ENCODE results near the gene SH3TC1.

The SH3TC1 gene

DNA sequence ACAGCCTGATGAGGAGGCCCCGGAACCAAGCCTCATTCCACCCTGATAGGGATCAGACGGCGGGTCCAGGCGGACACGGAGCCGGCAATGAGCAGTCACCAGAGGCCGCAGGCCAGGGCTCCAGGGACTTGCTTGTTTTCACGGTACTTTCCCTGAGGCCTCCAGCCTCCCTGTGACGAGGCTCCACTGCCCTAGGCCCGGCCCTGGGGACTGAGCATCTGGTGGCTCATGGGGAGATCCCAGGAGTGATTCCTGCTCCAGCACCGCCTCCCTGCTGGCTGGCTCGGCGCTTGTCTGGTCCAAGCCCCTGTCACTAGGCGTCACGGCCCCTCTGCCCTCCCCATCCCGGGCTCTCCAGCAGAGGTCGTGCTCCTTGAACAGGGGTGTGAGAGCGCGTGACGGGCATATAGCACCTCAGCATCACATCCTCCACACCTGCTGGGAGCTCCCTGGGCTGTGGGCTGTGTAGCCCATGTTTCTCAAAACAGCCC, 84.6 kb downstream of the SH3TC1 start:
- TF ChIP-seq CTCF (IDR thresholded peaks at IDR 0.05; ENCODE audit: control insufficient read depth, extremely low read depth, insufficient read depth): no peak
- no peak for DNase-seq (ENCODE audit: low read depth)
- H3K4me3 ChIP-seq (ENCODE audit: low read depth, low read length): no peak overlapping the region

DNA sequence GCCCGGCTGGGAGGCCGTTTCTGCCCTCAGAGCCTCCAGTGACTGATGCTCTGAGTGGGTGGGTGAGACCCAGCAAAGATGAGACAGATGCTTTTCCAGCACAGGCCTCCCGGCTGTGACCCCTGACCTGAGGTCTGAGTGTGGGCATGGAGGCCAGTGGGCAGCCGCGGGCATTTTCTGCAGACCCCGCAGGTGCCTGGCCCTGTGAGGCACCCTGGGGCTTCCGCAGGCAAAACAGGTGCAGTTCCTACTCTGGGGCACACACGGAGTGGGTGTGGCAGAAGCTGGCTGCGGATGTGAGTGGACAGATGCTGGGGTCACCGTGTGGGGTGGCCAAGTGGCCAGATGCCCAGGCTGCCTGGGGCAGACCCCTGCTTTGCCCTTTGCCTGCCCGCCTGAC, 85.3 kb downstream of the SH3TC1 start:
- no peak overlapping the region for H3K4me3 ChIP-seq (ENCODE audit: low read depth, low read length)
- DNase-seq (ENCODE audit: low read depth): no peak
- TF ChIP-seq CTCF (IDR thresholded peaks at IDR 0.05; ENCODE audit: control insufficient read depth, extremely low read depth, insufficient read depth): no peak

- TF ChIP-seq CTCF (IDR thresholded peaks at IDR 0.05; ENCODE audit: control insufficient read depth, extremely low read depth, insufficient read depth): no peak
- no peak for DNase-seq (ENCODE audit: low read depth)
- no peak overlapping the region for H3K4me3 ChIP-seq (ENCODE audit: low read depth, low read length)
Measured at GRCh38 chr4:8285143-8285975, 86.3 kb downstream of the SH3TC1 start.

DNA sequence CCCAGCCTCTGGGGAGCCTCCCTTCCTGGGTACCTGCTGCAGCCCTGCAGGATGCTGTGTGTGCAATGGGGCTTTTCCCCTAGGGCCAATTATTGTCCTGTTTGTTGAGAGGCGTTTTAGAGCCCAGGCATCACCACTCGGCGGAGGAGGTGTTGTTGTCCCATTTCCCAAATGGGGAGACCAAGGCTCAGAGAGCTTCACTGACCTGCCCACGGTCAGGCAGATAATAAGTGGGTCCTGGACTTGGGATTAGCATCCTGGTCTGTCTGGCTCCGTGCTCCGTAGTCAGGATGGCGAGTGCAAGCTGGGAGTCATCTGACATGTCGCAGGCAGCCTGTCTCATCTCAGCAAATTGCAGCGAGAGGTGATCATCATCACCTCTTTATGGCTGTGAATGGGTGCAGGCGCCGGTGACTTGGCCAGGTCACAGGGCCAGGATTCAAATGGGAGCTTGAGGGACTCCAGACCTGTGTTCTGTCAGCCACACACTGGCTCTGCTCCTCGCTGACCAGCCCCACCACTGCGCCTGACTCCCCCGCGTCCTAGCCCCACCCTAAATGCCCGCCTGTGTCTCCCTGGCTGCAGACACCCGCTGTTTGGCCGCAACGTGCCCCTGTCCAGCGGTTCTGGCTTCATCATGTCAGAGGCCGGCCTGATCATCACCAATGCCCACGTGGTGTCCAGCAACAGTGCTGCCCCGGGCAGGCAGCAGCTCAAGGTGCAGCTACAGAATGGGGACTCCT, 87.1 kb downstream of the SH3TC1 start:
- H3K4me3 ChIP-seq (ENCODE audit: low read depth, low read length): no peak overlapping the region
- TF ChIP-seq CTCF (IDR thresholded peaks at IDR 0.05; ENCODE audit: control insufficient read depth, extremely low read depth, insufficient read depth): no peak

GRCh38 chr4:8286719-8287342, 87.7 kb downstream of the SH3TC1 start:
- no peak for DNase-seq (ENCODE audit: low read depth)
- H3K4me3 ChIP-seq (ENCODE audit: low read depth, low read length): no peak overlapping the region
- TF ChIP-seq CTCF (IDR thresholded peaks at IDR 0.05; ENCODE audit: control insufficient read depth, extremely low read depth, insufficient read depth): no peak

More for the DNA sequence above, 87.1 kb downstream of the SH3TC1 start:
- no peak for DNase-seq (ENCODE audit: low read depth)

DNA sequence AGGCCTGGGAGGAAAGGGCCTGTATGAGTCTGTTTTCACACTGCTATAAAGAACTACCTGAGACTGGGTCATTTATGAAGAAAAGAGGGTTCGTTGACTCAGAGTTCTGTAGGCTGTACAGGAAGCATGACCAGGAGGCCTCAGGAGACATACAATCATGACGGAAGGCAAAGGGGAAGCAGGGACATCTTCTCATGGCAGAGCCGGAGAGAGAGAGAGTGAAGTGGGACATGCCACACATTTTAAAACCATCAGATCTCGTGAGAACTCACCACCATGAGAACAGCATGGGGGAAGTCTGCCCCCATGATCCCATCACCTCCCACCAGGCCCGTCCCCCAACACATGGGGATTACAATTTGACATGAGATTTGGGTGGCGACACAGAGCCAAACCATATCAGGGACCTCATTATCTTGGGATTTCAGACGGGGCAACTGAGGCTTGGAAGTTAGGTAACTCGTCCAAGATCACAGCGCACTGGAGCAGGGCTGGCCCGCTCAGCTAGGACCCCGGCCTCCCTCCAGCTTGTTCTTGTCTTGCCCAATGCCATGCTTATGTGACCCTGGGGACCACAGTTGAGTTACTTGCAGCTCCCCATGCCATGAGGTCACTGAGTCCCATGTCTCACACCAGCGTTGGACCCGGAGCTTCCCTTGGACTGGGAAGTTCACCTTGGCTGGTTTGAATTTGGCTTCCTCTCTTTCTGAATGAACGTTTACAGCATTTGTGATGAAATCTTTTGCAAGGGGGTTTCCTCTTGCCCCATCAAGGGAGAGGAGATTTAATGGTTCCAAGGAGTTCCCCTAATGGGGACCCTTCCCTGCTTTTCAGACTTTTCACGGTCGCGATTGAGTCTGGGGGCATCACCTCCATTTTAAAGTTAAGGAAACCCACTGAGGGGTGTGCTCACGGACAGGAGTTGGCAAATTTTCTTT, 88.5 kb downstream of the SH3TC1 start:
- no peak for DNase-seq (ENCODE audit: low read depth)
- H3K4me3 ChIP-seq (ENCODE audit: low read depth, low read length): no peak overlapping the region
- TF ChIP-seq CTCF (IDR thresholded peaks at IDR 0.05; ENCODE audit: control insufficient read depth, extremely low read depth, insufficient read depth): no peak

Measured in LNCaP clone FGC (cell line).